EH (cell line): ENCODE data around the gene GPR37L1.
"Not testable (repeated sequence)": the region's sequence is repeated elsewhere in the genome, so short reads cannot be mapped to it uniquely, and the experiment has no call there.

Experiments used
- DNase-seq: peaks from one replicate; pipeline ENCODE4 v3.0.0-alpha.2; 2015; ENCODE audit warnings: low read depth

Gene GPR37L1

DNA sequence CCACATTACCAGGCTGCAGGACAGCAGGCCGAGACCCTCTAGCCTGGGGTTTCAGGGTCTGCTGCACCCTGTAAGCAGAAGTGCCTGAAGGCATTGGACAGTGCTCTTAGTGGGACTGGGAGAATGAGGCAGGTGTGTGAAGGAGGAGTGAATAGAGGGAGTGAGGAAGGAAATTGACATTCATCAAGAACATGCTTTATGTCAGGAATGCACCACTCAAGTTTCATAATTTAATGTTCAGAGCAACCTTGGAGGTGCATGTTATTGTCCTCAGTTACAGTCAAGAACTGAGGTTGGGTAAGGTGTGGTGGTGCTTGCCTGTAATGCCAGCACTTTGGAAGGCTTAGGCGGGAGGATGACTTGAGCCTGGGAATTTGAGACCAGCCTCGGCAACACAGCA lies 11.7 kb upstream of the GPR37L1 start:
- DNase-seq, result no peak

DNA sequence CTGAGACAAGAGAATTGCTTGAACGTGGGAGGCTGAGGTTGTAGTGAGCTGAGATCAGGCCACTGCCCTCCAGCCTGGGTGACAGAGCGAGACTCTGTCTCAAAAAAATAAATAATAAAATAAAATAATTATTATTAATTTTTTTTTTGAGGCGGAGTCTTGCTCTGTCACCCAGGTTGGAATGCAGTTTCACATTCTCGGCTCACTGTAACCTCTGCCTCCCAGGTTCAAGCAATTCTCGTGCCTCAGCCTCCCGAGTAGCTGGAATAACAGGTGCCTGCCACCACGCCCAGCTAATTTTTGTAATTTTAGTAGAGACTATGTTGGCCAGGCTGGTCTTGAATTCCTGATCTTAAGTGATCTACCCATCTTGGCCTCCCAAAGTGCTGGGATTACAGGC lies 11.1 kb upstream of the GPR37L1 start:
- not testable (repeated sequence) for DNase-seq

- DNase-seq, result peak; percentile 49
These were observed 9.6 kb upstream of the GPR37L1 start for GRCh38 chr1:202112859-202113689.

DNA sequence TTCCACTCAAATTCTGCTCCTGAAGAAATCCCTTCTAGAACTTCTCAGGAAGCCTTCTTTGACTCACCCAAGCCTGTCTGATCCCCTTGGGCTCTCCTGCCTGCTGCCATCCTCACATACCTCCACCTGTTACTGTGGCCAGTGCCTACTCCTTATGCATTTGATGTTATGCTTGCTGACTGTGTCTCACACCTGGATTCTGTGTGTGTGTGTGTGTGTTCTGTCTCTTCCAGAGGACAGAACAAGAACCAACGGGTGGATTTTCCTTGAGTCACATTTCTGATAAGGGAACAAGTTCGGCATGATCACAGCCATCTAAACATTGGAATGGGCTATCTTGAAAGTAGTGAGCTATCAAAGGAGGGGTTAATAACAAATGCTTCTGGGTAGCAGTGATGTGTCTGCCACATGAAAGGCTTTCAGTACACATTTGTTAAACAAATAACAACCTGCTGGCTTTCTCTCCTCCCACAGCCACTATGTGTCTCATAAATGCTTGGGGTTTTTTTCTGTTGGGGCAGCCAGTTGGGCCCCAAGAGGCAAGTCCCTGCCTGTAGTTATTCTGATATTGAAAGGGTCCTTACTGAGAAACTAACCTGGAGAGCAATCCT lies 8.9 kb upstream of the GPR37L1 start:
- no peak for DNase-seq

GRCh38 chr1:202116287-202116686 lies 6.4 kb upstream of the GPR37L1 start:
- no peak for DNase-seq

GRCh38 chr1:202117898-202118371 lies 4.8 kb upstream of the GPR37L1 start:
- no peak for DNase-seq

DNA sequence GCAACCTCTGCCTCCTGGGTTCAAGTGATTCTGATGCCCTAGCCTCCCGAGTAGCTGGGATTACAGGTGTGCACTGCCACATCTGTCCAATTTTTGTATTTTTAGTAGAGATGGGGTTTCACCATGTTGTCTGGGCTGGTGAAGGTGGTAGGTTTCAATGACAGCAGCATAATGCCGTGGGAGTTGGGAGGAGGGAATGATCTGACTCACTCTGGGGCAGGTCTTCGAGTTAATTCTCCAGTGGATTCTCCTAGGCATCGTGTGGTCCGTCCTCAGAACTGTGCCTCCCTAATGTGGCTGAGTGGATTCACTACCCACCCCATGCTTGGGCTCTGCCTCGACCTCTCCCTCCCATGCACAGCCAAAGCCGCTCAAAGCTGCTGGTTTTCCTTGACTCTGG lies 1.7 kb upstream of the GPR37L1 start:
- no peak for DNase-seq

GRCh38 chr1:202123336-202123813 lies 658 bp downstream of the GPR37L1 start:
- DNase-seq, result no peak

DNA sequence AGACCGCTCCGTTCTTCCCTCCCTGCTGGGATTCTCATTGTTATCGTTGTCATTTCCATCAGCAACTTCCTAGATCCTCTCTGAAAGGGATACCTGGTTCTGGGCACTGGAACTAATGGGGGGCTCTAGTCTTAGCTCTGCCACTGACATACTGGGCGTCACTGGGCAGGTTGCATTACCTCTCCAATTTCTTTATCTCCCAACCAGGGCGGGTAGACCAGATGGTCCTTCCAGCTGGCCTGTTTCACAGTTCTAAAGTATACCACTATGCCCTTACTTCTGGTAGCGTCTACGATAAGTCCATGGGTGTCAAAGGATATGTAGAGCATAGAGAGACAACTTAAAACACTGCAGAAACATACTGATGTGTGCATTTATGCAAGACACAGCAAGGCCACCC lies 1.4 kb downstream of the GPR37L1 start:
- DNase-seq, result no peak

GRCh38 chr1:202125611-202126010 lies 2.9 kb downstream of the GPR37L1 start:
- DNase-seq, result no peak

DNA sequence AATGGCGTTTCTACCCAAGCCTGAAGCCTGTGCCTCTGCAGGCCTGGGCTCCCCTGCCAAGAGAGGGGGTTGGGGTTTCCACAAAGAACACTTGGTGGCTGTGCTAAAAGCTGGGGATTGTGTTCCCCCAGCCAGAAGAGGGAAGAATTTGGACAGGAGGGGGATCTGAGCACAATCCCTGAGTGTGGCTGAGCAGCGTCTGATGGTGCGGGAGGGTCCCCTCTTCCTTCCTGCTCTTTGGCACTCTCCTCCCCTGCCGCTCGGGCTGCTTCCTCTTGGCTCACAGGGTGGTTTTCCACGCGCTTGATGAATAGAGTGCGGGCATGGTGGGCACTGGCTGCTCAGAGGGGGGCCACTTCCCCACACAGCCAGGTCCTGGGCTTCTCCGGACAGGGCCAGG lies 3.7 kb downstream of the GPR37L1 start:
- DNase-seq, result no peak

GRCh38 chr1:202127061-202127460 lies 4.3 kb downstream of the GPR37L1 start:
- no peak for DNase-seq

GRCh38 chr1:202127836-202128622 lies 5.3 kb downstream of the GPR37L1 start:
- no peak for DNase-seq

GRCh38 chr1:202129453-202130296 lies 7.0 kb downstream of the GPR37L1 start:
- DNase-seq, result no peak

DNA sequence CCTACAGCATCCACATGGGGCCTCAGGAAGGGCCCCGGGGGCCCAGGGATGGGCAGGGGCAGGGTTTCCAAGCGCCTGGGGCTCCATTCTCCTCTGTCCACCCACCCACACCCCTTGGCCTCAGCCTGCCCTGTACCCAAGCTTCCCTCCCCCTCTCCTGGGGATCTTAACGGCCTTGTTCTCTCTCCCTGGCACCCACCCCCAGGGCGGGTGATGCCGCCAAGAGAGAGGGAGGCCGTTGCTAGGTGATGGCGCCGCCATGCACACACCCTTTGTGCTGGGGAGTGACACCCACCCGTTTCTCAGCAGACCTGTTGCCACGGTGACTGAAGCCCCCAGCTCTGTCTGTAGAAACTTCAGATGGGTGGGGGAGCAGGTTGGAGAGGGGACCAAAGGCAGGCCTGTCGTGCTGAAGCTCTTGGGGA lies 7.6 kb downstream of the GPR37L1 start:
- no peak for DNase-seq

- no peak for DNase-seq
These were observed 8.3 kb downstream of the GPR37L1 start for GRCh38 chr1:202130816-202131522.

DNA sequence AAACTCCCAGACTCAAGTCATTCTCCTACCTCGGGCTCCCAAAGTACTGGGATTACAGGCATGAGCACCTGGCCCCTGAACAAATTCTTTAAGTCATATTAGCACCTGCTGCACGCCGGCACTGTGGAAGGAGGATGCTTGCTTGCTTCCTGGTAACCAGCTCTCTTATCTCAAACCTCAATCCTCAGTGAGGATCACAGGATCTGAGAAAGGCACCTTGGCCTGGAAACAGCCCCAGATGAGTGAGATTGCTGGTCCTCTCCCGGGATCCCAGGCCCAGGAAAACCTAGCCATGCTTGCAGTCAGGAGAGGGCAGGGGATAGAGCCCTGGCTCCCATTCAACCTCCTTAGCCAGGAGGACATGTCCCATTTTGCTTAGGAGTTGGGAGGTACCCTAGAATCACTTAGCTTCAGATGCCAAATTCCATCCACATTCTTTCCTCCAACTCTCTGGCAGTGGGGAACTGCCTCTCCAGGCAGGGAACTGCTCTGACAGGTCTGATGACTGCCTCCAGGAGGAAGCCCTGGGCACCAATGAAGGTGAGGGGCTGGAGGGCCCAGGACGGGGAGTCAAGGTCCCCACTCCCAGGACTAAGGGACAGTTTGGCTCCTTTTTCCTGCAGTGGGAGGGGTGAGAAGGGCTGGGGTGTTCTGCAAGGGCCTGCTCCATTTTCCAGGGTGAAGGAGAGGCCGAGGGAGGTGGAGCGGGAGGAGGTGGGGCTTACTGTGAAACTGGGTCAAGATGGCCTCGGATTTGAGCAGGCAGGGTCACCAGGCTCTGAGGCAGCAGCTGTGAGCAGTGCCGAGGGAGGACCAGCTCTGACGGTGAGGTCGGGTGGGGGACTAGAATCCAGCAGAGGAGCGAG lies 9.5 kb downstream of the GPR37L1 start:
- peak; percentile 20 for DNase-seq

GRCh38 chr1:202133001-202133400 lies 10.3 kb downstream of the GPR37L1 start:
- DNase-seq, result no peak

GRCh38 chr1:202133496-202133895 lies 10.8 kb downstream of the GPR37L1 start:
- DNase-seq, result no peak

- no peak for DNase-seq
These were observed 11.3 kb downstream of the GPR37L1 start for GRCh38 chr1:202133989-202134388.
